ENCODE data around the gene NPHP4.

DNA sequence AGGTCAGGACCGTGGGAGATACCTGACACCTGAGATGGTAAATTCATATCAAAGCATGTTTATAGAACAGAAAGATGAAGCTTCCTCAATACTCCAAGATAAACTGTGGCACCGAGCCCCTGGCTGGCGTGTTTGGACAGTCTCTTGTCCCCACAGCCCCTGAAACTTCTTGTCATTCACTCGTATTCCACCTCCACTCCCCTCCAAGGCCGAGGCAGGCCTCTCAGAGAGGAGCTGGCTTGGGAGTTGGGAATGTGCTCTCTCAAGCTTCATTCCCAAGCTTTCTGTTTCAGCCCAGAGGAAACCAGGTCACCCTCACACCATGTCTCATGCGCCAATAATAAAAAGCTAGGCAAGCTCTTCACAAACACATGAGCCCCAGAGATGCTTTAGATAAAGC lies 86.1 kb downstream of the NPHP4 start:
- TF ChIP-seq, protein P1, sequence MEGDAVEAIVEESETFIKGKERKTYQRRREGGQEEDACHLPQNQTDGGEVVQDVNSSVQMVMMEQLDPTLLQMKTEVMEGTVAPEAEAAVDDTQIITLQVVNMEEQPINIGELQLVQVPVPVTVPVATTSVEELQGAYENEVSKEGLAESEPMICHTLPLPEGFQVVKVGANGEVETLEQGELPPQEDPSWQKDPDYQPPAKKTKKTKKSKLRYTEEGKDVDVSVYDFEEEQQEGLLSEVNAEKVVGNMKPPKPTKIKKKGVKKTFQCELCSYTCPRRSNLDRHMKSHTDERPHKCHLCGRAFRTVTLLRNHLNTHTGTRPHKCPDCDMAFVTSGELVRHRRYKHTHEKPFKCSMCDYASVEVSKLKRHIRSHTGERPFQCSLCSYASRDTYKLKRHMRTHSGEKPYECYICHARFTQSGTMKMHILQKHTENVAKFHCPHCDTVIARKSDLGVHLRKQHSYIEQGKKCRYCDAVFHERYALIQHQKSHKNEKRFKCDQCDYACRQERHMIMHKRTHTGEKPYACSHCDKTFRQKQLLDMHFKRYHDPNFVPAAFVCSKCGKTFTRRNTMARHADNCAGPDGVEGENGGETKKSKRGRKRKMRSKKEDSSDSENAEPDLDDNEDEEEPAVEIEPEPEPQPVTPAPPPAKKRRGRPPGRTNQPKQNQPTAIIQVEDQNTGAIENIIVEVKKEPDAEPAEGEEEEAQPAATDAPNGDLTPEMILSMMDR (IDR thresholded peaks at IDR 0.05) = no peak
- TF ChIP-seq POLR2A (IDR thresholded peaks at IDR 0.05) = no peak

Data from transverse colon (tissue), 3 donors.